ENCODE data around the gene POU2F1. TPM values are rescaled to one million over a fixed set of nuclear protein-coding genes. Genes with fewer than 3 reads are reported as not detected.
A peak's percentile ranks its signal among the peaks of the same experiment; 100 is the strongest.

The POU2F1 gene
- total RNA-seq, 1 experiment from 2014 or later: 25.0 TPM

- Histone ChIP-seq H3K4me1 (ENCODE audit: insufficient read depth, low read length, poor library complexity, severe bottlenecking) (peaks cover 11% of the 10 kb centered on the region), H3K9me3 (ENCODE audit: low read depth, low read length, poor library complexity, severe bottlenecking) (no peaks in the 10 kb centered on the region), H3K27me3 (replicated peaks; ENCODE audit: insufficient read depth, low read depth, low read length, poor library complexity) (no peaks in the 10 kb centered on the region), H3K27ac (ENCODE audit: low read depth, low read length, poor library complexity, severe bottlenecking) (no peak overlapping the region), H3K36me3 (ENCODE audit: insufficient read depth, low read length, poor library complexity, severe bottlenecking) (no peaks in the 10 kb centered on the region), H3K4me3 (ENCODE audit: low read depth, low read length, poor library complexity, severe bottlenecking) (no peak overlapping the region)
- intact Hi-C loops (cut with micrococcal nuclease; ENCODE audit: unreplicated experiment): no loop called here
- CTCF ChIA-PET: no interaction called here
- TF ChIP-seq, protein P1, sequence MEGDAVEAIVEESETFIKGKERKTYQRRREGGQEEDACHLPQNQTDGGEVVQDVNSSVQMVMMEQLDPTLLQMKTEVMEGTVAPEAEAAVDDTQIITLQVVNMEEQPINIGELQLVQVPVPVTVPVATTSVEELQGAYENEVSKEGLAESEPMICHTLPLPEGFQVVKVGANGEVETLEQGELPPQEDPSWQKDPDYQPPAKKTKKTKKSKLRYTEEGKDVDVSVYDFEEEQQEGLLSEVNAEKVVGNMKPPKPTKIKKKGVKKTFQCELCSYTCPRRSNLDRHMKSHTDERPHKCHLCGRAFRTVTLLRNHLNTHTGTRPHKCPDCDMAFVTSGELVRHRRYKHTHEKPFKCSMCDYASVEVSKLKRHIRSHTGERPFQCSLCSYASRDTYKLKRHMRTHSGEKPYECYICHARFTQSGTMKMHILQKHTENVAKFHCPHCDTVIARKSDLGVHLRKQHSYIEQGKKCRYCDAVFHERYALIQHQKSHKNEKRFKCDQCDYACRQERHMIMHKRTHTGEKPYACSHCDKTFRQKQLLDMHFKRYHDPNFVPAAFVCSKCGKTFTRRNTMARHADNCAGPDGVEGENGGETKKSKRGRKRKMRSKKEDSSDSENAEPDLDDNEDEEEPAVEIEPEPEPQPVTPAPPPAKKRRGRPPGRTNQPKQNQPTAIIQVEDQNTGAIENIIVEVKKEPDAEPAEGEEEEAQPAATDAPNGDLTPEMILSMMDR (conservative IDR thresholded peaks at IDR 0.05; ENCODE audit: low read depth, low read length): no peak
- TF ChIP-seq EZH2 (IDR thresholded peaks at IDR 0.05; ENCODE audit: borderline replicate concordance, low read depth, low read length, poor library complexity, severe bottlenecking): no peak
- DNase-seq (ENCODE audit: low spot score): no peak
- no TSS peak for BruUV-seq (replicated peaks)
- POLR2A ChIA-PET (ENCODE audit: low non-redundant PET): no interaction called here
Observed at GRCh38 chr1:167216809-167217208, 3.9 kb upstream of the POU2F1 start.

DNA sequence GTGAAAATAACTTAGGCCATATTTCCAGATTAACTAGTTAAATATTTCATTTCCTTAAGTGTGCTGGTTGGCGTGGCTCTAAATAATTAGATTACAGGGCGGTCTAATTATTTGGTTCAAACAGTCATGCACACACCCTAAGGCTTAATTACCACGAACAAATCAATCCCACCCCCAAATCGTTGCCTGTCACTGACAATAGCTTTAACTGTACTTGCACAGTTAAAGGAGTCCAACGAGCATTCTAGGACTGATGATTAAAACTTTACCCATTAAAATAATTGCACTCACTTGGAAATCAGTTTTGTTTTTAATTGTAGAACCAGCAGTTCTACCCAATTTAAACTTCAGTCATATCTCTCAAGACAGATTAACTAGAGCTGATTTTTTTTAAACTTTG lies 1.5 kb upstream of the POU2F1 start:
- BruUV-seq (replicated peaks): no TSS peak
- ChIA-PET CTCF (interaction anchor here (1.3 to 1.6 kb wide), 2 partner anchors 11 to 152 kb away, joined by 7 to 17 read pairs; no protein-coding TSS in a partner anchor), POLR2A (ENCODE audit: low non-redundant PET) (interaction anchor here (0.6 kb wide), 3 partner anchors 25 to 54 kb away, joined by 3 to 5 read pairs (median 3); no protein-coding TSS in a partner anchor)
- H3K36me3 ChIP-seq (ENCODE audit: insufficient read depth, low read length, poor library complexity, severe bottlenecking): no peaks in the 10 kb centered on the region
- H3K27me3 ChIP-seq (replicated peaks; ENCODE audit: insufficient read depth, low read depth, low read length, poor library complexity): no peaks in the 10 kb centered on the region
- H3K27ac ChIP-seq (ENCODE audit: low read depth, low read length, poor library complexity, severe bottlenecking): peak overlapping the region; percentile 97
- DNase-seq (ENCODE audit: low spot score): no peak
- peaks cover 17% of the 10 kb centered on the region for H3K4me1 ChIP-seq (ENCODE audit: insufficient read depth, low read length, poor library complexity, severe bottlenecking)
- H3K4me3 ChIP-seq (ENCODE audit: low read depth, low read length, poor library complexity, severe bottlenecking): peak overlapping the region; percentile 81
- intact Hi-C loops (cut with micrococcal nuclease; ENCODE audit: unreplicated experiment): no loop called here
- no peaks in the 10 kb centered on the region for H3K9me3 ChIP-seq (ENCODE audit: low read depth, low read length, poor library complexity, severe bottlenecking)
- TF ChIP-seq EZH2 (IDR thresholded peaks at IDR 0.05; ENCODE audit: borderline replicate concordance, low read depth, low read length, poor library complexity, severe bottlenecking): no peak
- TF ChIP-seq, protein P1 (conservative IDR thresholded peaks at IDR 0.05; ENCODE audit: low read depth, low read length): no peak

- TSS peak; percentile 91 for BruUV-seq (replicated peaks)
- Histone ChIP-seq H3K4me3 (ENCODE audit: low read depth, low read length, poor library complexity, severe bottlenecking) (peak overlapping the region; percentile 81), H3K36me3 (ENCODE audit: insufficient read depth, low read length, poor library complexity, severe bottlenecking) (no peaks in the 10 kb centered on the region), H3K27ac (ENCODE audit: low read depth, low read length, poor library complexity, severe bottlenecking) (peak overlapping the region; percentile 97), H3K4me1 (ENCODE audit: insufficient read depth, low read length, poor library complexity, severe bottlenecking) (peaks cover 17% of the 10 kb centered on the region), H3K9me3 (ENCODE audit: low read depth, low read length, poor library complexity, severe bottlenecking) (no peaks in the 10 kb centered on the region), H3K27me3 (replicated peaks; ENCODE audit: insufficient read depth, low read depth, low read length, poor library complexity) (no peaks in the 10 kb centered on the region)
- TF ChIP-seq, protein P1 (conservative IDR thresholded peaks at IDR 0.05; ENCODE audit: low read depth, low read length): no peak
- TF ChIP-seq EZH2 (IDR thresholded peaks at IDR 0.05; ENCODE audit: borderline replicate concordance, low read depth, low read length, poor library complexity, severe bottlenecking): no peak
- POLR2A ChIA-PET (ENCODE audit: low non-redundant PET): interaction anchor here (0.5 to 0.8 kb wide), 8 partner anchors 13 to 163 kb away, joined by 3 to 8 read pairs (median 4); no protein-coding TSS in a partner anchor
- CTCF ChIA-PET: interaction anchor here (0.6 to 1.6 kb wide), 25 partner anchors 10 to 1729 kb away, joined by 3 to 17 read pairs (median 6); partner anchors contain the start of gene POGK
- intact Hi-C loops (cut with micrococcal nuclease; ENCODE audit: unreplicated experiment): loop anchor here (1.0 kb wide), 1 partner anchor 154 kb away; no protein-coding TSS in a partner anchor
- DNase-seq (ENCODE audit: low spot score): peak; percentile 97
Observed at GRCh38 chr1:167219646-167220536, 795 bp upstream of the POU2F1 start.
